Stimulated activated CD4-positive, alpha-beta T cell treated with anti-CD3 and anti-CD28 coated beads, Interleukin-12 subunit alpha, Interleukin-12 subunit beta, amount 100 ng/mL, for 24 hours (primary cell): ENCODE data around the gene HBS1L.
"Not testable (repeated sequence)": the region's sequence is repeated elsewhere in the genome, so short reads cannot be mapped to it uniquely, and the experiment has no call there.

Experiments
- DNase-seq, 2 experiments: peaks; one replicate each; pipeline ENCODE4 v3.0.0-alpha.2; 2020; ENCODE audit warnings: low read depth in 2 of 2

The HBS1L gene

DNA sequence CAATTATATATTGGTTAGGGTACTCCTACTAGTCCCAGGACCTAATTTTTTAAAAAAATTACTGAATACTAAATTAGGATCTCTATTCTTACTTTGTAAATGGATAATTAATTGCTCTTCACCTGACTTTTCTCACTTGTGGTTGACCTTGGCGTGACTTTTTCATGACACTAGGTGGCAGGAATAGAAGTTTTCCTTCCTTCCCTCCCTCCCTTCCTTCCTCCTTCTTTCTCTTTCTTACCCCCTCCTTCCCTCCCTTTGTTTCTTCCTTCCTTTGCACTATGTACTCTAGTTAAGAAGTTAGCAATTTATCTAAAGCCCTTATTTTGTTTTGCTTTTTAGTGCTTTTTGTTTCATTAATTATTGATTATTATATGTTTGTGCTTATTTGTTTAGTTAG, 20.4 kb upstream of the HBS1L start:
- no peak for DNase-seq

DNA sequence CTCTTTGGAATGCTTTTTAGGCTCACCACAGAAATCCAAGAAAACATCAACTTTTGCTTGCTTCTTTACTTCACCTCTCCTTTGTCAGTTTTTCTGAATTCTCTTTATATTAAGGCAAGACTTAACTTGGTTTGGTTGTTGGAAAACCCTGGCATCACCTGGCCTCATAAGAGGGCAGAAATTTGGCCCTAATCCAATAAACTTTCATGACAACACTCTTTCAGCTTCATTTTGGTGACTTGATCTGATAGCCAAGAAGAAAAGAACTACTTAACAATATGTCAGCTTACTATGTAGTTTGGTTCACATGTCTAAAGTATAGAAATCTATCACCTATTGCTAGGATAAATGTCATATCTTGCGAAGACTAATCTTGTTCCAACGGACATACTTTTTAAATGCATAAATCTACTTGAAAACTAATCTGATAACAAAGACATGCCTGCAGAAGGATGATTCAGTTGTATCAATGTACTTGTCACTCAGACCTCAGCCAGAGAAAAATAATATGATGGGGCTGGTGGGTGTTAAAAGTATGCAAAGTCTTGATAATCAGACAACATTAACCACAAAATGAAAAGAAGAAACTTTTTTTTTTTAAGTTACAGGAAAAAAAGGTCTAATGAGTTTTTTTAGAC, 19.3 kb upstream of the HBS1L start:
- DNase-seq = no peak

DNA sequence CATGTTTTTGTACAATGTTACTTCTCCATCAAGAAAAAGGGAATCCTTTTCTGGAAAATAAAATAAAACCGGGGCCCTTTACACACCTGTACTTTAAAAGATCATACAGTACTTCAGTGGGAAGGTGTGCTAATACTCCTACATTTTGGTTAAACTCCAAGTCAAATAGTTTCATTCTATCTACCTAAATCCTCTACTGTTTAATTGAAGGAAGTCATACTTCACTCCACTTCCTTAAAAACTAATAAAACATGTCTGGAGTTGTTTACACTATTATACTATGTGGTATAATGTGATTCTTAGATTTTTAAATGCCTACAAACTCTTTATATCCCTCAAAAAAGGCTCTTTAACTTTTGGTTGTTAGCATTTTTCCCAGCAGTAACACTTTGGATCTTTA, 18.6 kb upstream of the HBS1L start:
- no peak for DNase-seq

DNA sequence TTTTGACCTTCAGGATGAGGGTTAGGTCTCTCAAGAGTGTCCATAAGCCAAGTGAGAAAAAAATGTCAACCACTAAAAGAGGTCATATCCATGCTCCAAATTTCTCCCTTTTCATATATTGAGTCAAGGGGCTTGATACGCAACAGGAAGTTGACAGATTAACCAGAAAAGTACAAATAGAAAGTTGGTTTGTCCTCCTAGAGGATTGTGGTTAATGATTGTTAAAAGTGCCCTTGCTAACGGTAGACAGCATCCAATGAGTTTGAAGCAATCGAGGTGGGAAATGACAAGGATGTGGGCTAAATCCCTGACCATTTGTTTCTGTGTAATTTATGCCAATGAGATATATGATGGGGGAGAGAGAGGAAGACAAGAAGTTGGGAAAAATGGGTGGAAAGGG, 18.1 kb upstream of the HBS1L start:
- DNase-seq = no peak

DNA sequence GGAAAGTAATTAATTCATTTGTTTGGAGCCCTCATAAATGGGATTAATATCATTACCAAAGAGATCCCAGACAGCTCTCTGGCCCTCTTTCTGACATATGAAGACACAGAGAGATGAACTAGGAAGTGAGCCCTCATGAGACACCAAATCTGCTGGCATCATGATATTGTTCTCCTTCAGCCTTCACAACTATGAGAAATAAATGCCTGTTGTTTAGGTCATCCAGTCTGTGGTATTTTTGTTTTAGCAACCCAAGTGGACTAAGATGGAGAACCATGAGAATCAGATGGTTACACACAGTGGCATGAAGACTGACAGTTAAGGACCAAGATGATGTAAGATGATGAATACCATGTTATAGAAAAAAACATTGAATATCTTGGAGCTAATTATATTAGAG, 16.9 kb upstream of the HBS1L start:
- no peak for DNase-seq

DNA sequence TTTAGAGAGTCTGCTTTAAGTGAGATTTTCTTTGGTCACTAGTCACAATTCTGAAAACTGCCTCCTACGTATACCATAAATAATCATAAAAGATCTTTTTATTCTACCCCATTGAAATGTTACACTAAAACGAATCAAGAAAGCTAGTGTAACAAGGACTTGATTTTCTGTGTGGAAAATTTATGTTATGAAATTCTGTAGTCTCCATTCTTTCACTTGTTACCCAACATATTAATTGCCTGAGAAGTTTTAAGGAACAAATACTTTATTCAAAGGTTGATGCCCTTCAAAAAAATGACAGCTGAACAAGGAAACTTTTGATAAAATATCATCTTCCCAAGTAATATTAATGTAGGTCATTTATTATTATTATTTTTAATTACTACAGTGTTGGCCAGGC, 13.3 kb upstream of the HBS1L start:
- DNase-seq = no peak

DNA sequence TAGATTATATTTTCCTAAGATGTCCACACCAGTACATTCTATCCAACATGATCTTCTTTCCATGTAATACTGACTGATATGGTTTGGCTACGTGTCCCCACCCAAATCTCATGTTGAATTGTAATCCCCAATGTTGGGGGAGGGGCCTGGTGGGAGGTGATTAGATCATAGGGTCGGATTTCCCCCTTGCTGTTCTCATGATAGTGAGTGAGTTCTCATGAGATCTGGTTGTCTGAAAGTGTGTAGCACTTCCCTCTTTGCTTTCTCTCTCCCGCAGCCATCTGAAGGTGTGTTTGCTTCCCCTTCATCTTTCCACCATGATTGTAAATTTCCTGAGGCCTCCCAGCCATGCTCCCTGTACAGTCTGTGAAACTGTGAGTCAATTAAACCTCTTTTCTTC, 12.2 kb upstream of the HBS1L start:
- no peak for DNase-seq

GRCh38 chr6:135066397-135066796, 11.8 kb upstream of the HBS1L start:
- no peak for DNase-seq

GRCh38 chr6:135064586-135064985, 10.0 kb upstream of the HBS1L start:
- no peak for DNase-seq

GRCh38 chr6:135063926-135064325, 9.3 kb upstream of the HBS1L start:
- DNase-seq = no peak

DNA sequence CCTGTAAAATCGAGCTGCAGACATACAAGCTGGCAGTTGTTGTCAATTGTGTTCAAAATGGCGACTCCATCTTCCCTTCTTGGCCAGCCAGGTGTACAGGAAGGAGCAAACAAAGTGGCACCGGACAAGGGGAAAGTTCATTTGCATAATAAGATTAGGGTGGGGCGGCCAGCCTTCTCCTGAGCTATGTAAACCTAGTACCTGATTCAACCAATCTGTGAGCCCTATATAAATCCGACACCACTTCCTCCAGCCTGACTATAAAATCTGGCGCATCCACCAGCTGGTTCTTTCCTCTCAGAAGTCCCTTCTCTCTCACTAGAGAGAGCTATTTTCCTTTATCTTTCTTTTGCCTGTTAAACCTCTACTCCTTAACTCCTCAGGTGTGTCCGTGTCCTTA, 8.1 kb upstream of the HBS1L start:
- no peak for DNase-seq

DNA sequence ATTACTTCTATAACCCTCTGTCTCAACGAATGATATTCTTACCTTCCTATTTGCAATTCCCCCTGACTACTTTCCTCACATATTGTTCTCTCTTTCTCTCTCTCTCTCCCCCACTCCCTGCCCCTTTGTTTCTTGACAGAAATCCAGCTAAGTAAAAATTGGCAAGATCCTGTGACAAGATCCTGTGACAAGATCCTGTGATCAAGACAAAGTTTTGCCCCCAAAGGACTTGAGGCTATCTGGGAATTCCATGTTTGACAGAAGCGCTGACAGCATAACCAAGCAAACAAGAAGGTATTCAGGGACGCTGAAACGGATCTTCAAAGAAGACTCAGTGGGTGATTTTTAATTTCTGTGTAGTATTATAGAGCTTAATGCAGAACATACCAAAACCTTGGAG, 5.5 kb upstream of the HBS1L start:
- DNase-seq = no peak

- not testable (repeated sequence) for DNase-seq
Observed at GRCh38 chr6:135058299-135058698, 3.7 kb upstream of the HBS1L start.

DNA sequence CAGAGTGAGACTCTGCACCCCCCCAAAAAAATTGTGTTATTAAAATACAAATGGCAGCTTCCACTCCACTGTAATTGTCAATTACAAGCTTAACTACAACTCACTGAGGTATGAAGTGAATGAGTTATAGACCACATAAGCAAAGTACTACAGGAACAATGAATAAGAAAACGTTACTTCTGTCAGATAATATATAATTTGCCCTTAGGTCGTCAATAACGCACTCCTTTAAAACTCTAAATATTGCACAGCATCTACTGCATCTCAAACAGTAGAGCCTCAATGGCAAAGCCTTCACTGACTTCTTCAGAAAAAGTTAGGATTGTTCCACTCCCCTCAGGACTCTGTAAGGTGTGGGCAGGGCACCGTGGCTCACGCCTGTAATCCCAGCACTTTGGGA, 2.0 kb upstream of the HBS1L start:
- DNase-seq = no peak

GRCh38 chr6:135054226-135054568, 425 bp downstream of the HBS1L start:
- DNase-seq = peak in 1 of 2 experiments; percentile 3

- DNase-seq = no peak
Observed at GRCh38 chr6:135053406-135053805, 1.2 kb downstream of the HBS1L start.

GRCh38 chr6:135052939-135053338, 1.7 kb downstream of the HBS1L start:
- no peak for DNase-seq

DNA sequence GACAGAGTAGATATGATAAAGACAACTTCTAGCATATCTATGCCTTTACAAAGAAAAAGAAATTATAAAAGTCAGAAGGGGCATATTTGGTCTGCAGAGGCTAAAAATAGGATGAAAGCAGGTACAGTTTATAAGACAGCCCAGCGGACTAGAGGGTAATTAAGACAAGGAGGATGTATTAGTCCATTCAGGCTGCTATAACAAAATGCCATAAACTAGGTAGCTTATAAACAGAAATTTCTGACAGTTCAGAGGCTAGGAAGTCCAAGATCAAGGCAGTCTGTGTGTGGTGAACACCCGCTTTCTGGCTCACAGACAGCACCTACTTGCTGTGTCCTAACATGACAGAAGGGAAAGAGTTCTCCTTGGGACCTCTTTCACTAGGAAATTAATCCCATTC, 5.7 kb downstream of the HBS1L start:
- no peak for DNase-seq

DNA sequence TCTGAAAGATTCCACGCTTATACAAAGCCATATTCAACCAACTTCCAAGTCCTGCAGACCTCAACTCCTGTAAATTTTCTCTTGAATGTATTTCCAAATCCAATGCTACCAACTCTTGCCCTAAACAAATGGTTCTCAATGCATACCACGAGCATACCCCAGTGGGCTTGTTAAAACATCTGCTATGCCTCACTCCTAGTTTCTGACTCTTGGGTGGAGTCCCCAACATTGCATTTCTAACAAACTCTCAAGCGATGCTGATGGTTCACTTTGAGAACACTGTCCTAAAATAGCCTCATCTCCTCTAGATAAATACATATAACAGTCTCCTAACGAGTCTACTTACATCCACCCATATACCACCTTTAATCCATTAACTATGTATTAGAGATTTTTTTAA, 7.3 kb downstream of the HBS1L start:
- no peak for DNase-seq

DNA sequence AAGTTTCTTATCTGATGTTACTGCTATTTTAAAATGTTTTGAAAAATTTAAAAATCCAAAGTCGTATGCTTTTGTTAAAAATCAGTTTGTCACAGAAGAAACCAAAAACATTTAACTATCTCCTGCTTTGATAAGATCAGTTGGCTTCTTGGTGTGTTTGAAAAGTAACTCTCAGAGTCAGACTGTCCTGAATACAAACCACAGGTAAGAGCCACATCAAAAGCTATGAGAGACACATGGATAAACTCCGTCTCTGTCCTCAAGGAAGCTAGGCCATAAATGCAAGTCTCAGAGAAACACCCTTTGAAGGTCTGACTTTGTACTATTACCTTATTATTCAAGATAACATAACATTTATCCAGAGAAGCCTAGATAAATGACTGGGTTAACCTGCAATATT, 7.7 kb downstream of the HBS1L start:
- no peak for DNase-seq

- no peak for DNase-seq
Observed at GRCh38 chr6:135044639-135045038, 10.0 kb downstream of the HBS1L start.

GRCh38 chr6:135043846-135044245, 10.8 kb downstream of the HBS1L start:
- no peak for DNase-seq

- DNase-seq = no peak
Observed at GRCh38 chr6:135043364-135043763, 11.3 kb downstream of the HBS1L start.

GRCh38 chr6:135038335-135038734, 16.3 kb downstream of the HBS1L start:
- DNase-seq = no peak

- no peak for DNase-seq
Observed at GRCh38 chr6:135037541-135037940, 17.1 kb downstream of the HBS1L start.
